Measurements from ENCODE around the gene IL20RA.

Gene IL20RA

DNA sequence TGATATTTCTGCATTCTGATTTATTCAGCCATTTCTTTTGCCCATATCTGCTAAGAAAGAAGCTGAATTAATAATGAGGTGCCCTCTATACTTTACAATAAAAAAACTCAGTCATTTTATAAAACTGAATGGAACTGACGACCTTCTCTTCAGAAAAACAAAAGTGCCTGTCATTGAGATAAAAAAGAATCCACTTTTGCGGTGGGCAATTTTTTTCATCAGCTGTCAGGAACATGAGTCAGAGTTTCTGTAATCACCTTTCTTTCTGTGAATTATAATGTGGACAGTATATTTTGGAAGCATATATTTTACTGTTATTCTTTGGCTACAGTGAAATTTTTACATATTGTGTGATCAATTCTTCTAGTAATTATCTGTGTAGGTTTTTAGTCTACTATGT lies 33.4 kb downstream of the IL20RA start:
- H3K4me3 ChIP-seq (ENCODE audit: low read depth, low read length), result no peak overlapping the region
- no peak for TF ChIP-seq CTCF (IDR thresholded peaks at IDR 0.05; ENCODE audit: low read depth, low read length, missing control alignments)
- DNase-seq (ENCODE audit: low read depth), result no peak
- in situ Hi-C loops (cut with HindIII; ENCODE audit: low sequenced_read_pairs), result no loop called here

DNA sequence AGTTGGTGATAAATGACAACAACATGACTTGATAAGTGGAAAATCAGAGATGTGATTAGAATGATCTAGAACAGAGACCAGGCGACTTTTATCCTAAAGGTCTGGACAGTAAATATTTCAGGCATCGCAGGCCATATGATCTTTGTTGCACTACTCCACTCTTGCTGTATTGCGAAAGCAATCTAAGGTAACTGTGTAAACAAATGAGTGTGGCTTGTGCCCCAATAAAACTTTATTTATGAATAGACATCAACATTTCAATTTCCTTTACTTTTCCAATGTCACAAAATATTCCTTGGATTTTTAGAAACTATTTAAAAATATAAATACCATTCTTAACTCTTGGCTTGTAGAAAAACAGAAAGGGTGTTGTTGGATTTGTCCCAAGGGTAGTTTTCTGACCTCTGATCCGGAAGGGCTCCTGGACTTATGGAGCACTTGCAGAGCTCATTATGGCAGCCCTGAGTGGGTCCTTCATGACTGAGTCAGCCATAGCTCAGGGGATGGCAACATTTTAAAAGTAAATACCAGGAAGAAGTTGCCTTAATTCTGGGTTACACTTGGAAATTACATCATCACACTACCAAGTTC lies 34.5 kb downstream of the IL20RA start:
- in situ Hi-C loops (cut with HindIII; ENCODE audit: low sequenced_read_pairs), result no loop called here
- H3K4me3 ChIP-seq (ENCODE audit: low read depth, low read length), result no peak overlapping the region
- no peak for TF ChIP-seq CTCF (IDR thresholded peaks at IDR 0.05; ENCODE audit: low read depth, low read length, missing control alignments)
- DNase-seq (ENCODE audit: low read depth), result no peak

- TF ChIP-seq CTCF (IDR thresholded peaks at IDR 0.05; ENCODE audit: low read depth, low read length, missing control alignments), result no peak
- DNase-seq (ENCODE audit: low read depth), result no peak
- in situ Hi-C loops (cut with HindIII; ENCODE audit: low sequenced_read_pairs), result no loop called here
- H3K4me3 ChIP-seq (ENCODE audit: low read depth, low read length), result no peak overlapping the region
These were observed 36.6 kb downstream of the IL20RA start for GRCh38 chr6:137008204-137008603.

DNA sequence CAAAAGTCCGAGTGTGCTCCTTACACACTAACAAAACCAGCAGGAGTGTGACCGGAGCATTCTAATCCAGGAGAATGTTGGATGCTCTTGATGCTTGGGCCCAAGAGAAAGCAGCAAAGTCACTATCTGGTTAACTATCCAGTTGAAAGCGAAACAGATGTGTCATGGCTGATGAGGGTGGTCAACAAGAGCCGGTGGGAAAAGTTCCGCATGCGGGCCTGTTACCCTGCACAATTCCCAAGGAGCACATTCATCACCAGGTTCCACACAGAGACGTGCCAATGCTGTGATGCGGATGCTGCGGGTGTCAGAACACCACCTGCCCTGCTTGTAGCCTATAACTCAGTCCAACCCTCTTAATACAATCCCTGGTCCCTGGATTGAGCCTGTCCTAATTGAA lies 38.7 kb downstream of the IL20RA start:
- in situ Hi-C loops (cut with HindIII; ENCODE audit: low sequenced_read_pairs), result no loop called here
- DNase-seq (ENCODE audit: low read depth), result no peak
- no peak for TF ChIP-seq CTCF (IDR thresholded peaks at IDR 0.05; ENCODE audit: low read depth, low read length, missing control alignments)
- no peak overlapping the region for H3K4me3 ChIP-seq (ENCODE audit: low read depth, low read length)

GRCh38 chr6:137005073-137005472 lies 39.7 kb downstream of the IL20RA start:
- in situ Hi-C loops (cut with HindIII; ENCODE audit: low sequenced_read_pairs), result no loop called here
- no peak for TF ChIP-seq CTCF (IDR thresholded peaks at IDR 0.05; ENCODE audit: low read depth, low read length, missing control alignments)
- no peak overlapping the region for H3K4me3 ChIP-seq (ENCODE audit: low read depth, low read length)
- no peak for DNase-seq (ENCODE audit: low read depth)

GRCh38 chr6:137002505-137002904 lies 42.3 kb downstream of the IL20RA start:
- no peak for TF ChIP-seq CTCF (IDR thresholded peaks at IDR 0.05; ENCODE audit: low read depth, low read length, missing control alignments)

DNA sequence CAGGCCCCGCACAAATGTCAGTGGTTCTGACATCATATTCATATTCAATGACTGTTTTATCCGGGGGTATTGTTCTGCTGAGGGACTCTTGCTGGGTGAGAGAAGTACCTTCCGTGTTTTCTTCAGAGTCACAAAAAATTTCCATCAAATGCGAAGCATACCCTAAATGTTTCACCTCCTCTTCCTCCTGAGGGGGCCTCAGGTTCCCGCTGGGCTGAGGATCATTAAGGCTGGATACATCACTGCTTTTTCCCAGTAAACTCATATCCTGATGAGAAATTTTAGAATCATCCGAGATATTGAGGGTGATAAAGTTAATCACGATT lies 42.8 kb downstream of the IL20RA start:
- DNase-seq (ENCODE audit: low read depth), result no peak
- in situ Hi-C loops (cut with HindIII; ENCODE audit: low sequenced_read_pairs), result no loop called here
- TF ChIP-seq CTCF (IDR thresholded peaks at IDR 0.05; ENCODE audit: low read depth, low read length, missing control alignments), result no peak
- H3K4me3 ChIP-seq (ENCODE audit: low read depth, low read length), result no peak overlapping the region

More at GRCh38 chr6:137002505-137002904, 42.3 kb downstream of the IL20RA start:
- no peak for DNase-seq (ENCODE audit: low read depth)
- in situ Hi-C loops (cut with HindIII; ENCODE audit: low sequenced_read_pairs), result no loop called here
- H3K4me3 ChIP-seq (ENCODE audit: low read depth, low read length), result no peak overlapping the region

Data from astrocyte of the cerebellum (primary cell).